GM23248 (cell line): ENCODE results near the gene C2orf42.

Source experiments
- EZH2 ChIP-seq: fragments of 200-600 bp; sonication (generic); IDR thresholded peaks from 2 replicates; pipeline ENCODE4 v1.6.1; 2018; ENCODE audit warnings: antibody characterized with exemption, mild to moderate bottlenecking; ENCODE audit not compliant: insufficient read depth, poor library complexity, severe bottlenecking
- EZH2phosphoT487 ChIP-seq: fragments of 200-600 bp; sonication (generic); IDR thresholded peaks from 2 replicates; pipeline ENCODE4 v1.6.1; 2018; ENCODE audit warnings: antibody characterized with exemption, moderate library complexity, mild to moderate bottlenecking, low read depth; ENCODE audit not compliant: insufficient read depth

DNA sequence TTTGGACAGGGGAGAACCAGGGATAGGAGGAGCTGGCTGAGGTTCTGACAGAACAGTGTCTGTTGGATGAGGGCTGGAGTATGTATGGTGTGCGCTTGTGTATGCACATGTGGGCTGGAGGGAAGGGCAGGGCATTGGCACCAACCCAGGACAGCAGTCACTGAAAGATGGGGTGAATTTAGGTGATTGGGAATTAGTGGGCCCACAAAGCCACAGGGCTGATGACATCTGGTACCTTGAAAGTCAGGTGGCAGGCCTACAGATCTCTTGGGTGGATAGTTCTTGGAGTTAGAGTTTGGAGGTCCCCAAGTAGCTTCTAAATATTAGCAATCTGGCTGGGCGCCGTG is 45.7 kb downstream of the C2orf42 start:
- no peak for TF ChIP-seq EZH2
- TF ChIP-seq EZH2phosphoT487: no peak
